Measurements from ENCODE around the gene U2AF2. TPM values are rescaled to one million over a fixed set of nuclear protein-coding genes. Genes with fewer than 3 reads are reported as not detected.

U2AF2 gene
- total RNA-seq, 4 donors from 2014 or later = 85.0 to 112 (median 99.7) TPM

DNA sequence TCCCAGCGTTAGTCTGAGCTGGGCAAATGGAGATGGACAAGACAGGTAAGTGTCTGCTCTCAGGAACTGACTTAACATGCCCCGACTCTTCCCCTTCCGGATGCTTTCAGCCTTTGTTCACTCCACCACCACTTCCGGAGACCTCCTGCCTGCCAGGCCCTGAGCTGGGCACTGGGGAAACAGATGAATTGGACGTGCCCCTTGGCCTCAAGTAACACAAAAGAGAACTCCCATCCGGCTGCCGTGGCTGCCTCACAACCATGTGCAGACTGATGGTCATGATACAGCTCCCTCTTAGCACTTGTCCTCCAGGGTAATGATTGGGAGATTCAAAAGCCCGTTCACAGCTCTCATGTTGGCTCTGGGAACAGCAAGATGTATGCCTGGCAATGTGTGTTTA, 37.4 kb upstream of the U2AF2 start:
- WGBS, 2 donors = 70 to 94% methylated on average over 6 to 7 of the region's 8 CpGs
- intact Hi-C loops (cut with DNase I) = no loop called here
- Histone ChIP-seq H3K27ac (peak overlapping the region in 1 of 4 donors; percentile 27), H3K4me1 (peaks cover 2 to 19% (median 4%) of the 10 kb centered on the region in 3 donors), H3K36me3 (peaks cover 14 to 68% (median 26%) of the 10 kb centered on the region in 3 donors), H3K4me3 (no peak overlapping the region), H3K9me3 (no peaks in the 10 kb centered on the region), H3K27me3 (no peaks in the 10 kb centered on the region)
- TF ChIP-seq POLR2A (IDR thresholded peaks at IDR 0.05) = no peak
- TF ChIP-seq, protein P1, sequence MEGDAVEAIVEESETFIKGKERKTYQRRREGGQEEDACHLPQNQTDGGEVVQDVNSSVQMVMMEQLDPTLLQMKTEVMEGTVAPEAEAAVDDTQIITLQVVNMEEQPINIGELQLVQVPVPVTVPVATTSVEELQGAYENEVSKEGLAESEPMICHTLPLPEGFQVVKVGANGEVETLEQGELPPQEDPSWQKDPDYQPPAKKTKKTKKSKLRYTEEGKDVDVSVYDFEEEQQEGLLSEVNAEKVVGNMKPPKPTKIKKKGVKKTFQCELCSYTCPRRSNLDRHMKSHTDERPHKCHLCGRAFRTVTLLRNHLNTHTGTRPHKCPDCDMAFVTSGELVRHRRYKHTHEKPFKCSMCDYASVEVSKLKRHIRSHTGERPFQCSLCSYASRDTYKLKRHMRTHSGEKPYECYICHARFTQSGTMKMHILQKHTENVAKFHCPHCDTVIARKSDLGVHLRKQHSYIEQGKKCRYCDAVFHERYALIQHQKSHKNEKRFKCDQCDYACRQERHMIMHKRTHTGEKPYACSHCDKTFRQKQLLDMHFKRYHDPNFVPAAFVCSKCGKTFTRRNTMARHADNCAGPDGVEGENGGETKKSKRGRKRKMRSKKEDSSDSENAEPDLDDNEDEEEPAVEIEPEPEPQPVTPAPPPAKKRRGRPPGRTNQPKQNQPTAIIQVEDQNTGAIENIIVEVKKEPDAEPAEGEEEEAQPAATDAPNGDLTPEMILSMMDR (IDR thresholded peaks at IDR 0.05) = no peak
- no peak for DNase-seq

DNA sequence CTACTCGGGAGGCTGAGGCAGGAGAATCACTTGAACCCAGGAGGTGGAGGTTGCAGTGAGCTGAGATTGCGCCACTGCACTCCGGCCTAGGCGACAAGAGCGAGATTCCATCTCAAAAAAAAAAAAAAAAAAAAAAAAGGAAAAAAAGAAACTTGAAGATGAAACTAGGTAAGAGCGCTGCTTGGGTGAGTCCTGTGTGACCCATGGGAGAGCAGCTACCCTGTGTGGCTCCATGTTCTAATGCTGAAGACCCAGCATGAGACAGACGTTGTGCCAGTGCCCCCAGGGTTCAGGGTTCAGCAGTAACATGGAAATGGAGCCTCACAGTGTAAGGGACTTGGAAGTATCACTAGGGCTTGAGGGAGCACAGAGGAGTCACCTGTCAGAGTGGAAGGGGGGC, 36.4 kb upstream of the U2AF2 start:
- Histone ChIP-seq H3K36me3 (peaks cover 14 to 69% (median 26%) of the 10 kb centered on the region in 3 donors), H3K9me3 (no peaks in the 10 kb centered on the region)
- WGBS, 2 donors = 73 to 84% methylated on average over 7 of the region's 7 CpGs

DNA sequence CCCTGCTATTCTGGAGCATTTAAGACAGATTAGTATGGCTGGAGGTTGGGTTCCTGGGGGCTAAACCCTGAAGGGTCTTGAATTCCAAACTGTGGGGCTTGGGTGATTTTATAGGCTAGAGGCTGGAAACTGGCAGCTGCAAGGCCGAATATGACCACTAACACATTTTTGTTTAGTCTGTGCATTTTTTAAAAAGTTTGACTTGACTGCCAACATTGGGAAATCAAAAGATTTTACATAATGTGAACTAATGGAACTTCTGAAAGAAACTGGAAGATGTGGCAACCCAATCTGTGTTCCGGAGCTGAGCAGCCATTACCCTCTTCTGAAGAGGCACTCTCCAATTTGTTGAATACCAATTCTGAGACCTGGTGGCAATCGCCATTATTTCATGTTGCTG, 35.5 kb upstream of the U2AF2 start:
- Histone ChIP-seq H3K27me3 (no peaks in the 10 kb centered on the region), H3K4me3 (no peak overlapping the region), H3K27ac (peak overlapping the region in 3 of 4 donors; percentile 5 to 39 (median 10)), H3K36me3 (peaks cover 14 to 60% (median 26%) of the 10 kb centered on the region in 3 donors), H3K9me3 (no peaks in the 10 kb centered on the region), H3K4me1 (peaks cover 2 to 30% (median 4%) of the 10 kb centered on the region in 3 donors)
- 74 to 79% methylated on average over 3 of the region's 3 CpGs for WGBS, 2 donors
- no peak for DNase-seq
- TF ChIP-seq, protein P1 (IDR thresholded peaks at IDR 0.05) = no peak
- no peak for TF ChIP-seq POLR2A (IDR thresholded peaks at IDR 0.05)
- intact Hi-C loops (cut with DNase I) = no loop called here

More for the DNA sequence above, 36.4 kb upstream of the U2AF2 start:
- Histone ChIP-seq H3K4me1 (peaks cover 2 to 23% (median 4%) of the 10 kb centered on the region in 3 donors), H3K27ac (peak overlapping the region in 2 of 4 donors; percentile 5 to 55), H3K27me3 (no peaks in the 10 kb centered on the region), H3K4me3 (no peak overlapping the region)
- intact Hi-C loops (cut with DNase I) = no loop called here
- TF ChIP-seq, protein P1 (IDR thresholded peaks at IDR 0.05) = no peak
- TF ChIP-seq POLR2A (IDR thresholded peaks at IDR 0.05) = no peak
- no peak for DNase-seq

DNA sequence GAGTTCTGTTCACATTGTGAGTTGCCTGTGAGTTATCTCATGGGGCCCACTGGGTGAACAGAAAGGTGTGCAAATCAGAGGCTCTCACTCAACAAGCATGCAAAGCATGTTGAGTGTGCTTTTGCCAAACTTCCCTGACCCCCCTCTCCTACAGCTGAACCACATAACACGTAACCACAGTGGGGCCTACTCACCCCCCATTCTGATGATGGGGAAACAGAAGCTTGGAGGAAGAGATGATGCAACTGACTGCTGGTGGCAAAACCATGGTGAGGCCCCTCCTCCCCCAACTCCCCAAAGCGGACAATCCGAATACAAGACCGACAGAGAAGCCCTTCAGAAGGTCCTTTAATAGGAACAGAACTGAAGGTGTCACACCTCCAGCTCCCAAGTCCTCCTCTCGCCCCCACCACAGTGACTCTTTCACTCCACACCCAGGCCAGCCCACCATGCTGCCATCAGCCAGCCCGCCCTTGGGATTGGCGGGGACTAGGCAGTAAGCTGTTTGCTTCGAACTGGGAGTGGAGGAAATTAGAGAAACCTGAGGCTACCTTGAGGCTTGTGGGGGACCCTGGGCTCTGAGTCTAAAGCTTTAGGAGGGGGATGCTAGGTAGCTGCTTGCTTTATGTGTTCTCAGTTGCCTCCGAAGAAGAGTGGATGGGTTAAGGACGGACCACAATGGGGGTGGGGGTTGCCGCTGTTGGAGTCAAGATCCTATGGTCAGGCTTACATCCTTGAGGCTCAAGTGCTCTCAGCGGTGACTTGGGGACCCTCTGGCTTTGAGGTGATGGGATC, 34.2 kb upstream of the U2AF2 start:
- peak overlapping the region in 1 of 4 donors; percentile 28 for H3K27ac ChIP-seq
- intact Hi-C loops (cut with DNase I) = no loop called here
- H3K27me3 ChIP-seq = no peaks in the 10 kb centered on the region
- TF ChIP-seq POLR2A (IDR thresholded peaks at IDR 0.05) = no peak
- TF ChIP-seq, protein P1 (IDR thresholded peaks at IDR 0.05) = no peak
- H3K36me3 ChIP-seq = peaks cover 14 to 47% (median 15%) of the 10 kb centered on the region in 3 donors
- no peaks in the 10 kb centered on the region for H3K9me3 ChIP-seq
- peaks cover 2 to 38% (median 9%) of the 10 kb centered on the region in 3 donors for H3K4me1 ChIP-seq
- H3K4me3 ChIP-seq = no peak overlapping the region
- WGBS, 2 donors = 84 to 97% methylated on average over 4 to 11 of the region's 12 CpGs
- no peak for DNase-seq

DNA sequence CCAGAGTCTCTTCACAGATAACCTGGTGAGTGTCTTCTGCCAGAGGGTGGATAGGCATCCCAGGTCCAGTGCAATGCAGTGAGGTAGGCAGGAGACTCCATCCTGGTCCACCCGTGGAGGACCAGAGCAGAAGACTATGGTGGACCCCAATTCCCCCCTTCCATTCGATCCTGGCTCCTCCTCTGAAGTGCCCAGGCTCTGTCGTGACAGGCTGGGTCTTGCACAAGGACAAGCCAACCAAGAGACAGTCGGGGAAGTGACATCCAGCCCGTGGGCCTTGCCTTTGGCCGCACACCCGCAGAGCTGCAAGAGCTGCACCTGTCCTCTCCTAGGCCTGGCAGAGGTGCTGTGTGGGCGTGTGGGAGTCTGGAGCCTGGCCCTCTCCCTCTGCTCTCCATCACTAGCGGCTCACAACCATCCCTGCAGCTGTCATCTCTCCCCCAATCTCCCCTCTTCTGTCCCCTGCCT, 33.6 kb upstream of the U2AF2 start:
- TF ChIP-seq, protein P1 (IDR thresholded peaks at IDR 0.05) = no peak
- H3K27me3 ChIP-seq = no peaks in the 10 kb centered on the region
- H3K9me3 ChIP-seq = no peaks in the 10 kb centered on the region
- H3K4me3 ChIP-seq = no peak overlapping the region
- H3K4me1 ChIP-seq = peaks cover 2 to 38% (median 7%) of the 10 kb centered on the region in 3 donors
- no peak for DNase-seq
- intact Hi-C loops (cut with DNase I) = no loop called here
- peaks cover 9 to 41% (median 10%) of the 10 kb centered on the region in 3 donors for H3K36me3 ChIP-seq
- no peak overlapping the region for H3K27ac ChIP-seq
- WGBS, 2 donors = 63 to 82% methylated on average over 3 to 4 of the region's 9 CpGs

All from esophagus squamous epithelium (tissue), 5 donors.